Astrocyte of the cerebellum (primary cell): ENCODE data around the gene FOXJ2.
"Not testable (repeated sequence)": the region's sequence is repeated elsewhere in the genome, so short reads cannot be mapped to it uniquely, and the experiment has no call there.

Source experiments
- DNase-seq: peaks from one replicate; pipeline ENCODE4 v3.0.0-alpha.2; 2011; ENCODE audit warnings: low read depth
- H3K4me3 ChIP-seq: 2 replicates; pipeline ENCODE4 v1.5.1; 2011; ENCODE audit warnings: mild to moderate bottlenecking, low read depth, low read length, moderate library complexity
- in situ Hi-C: cut with HindIII; loops from 2 replicates; pipeline ENCODE4 v1.10.0; 2017; ENCODE audit warnings: low sequenced_read_pairs
- TF ChIP-seq, protein P1 (sequence below): IDR thresholded peaks from 2 replicates; pipeline ENCODE4 v1.5.1; 2012; ENCODE audit warnings: low read length, low read depth, moderate library complexity, mild to moderate bottlenecking; ENCODE audit errors: missing control alignments

Gene FOXJ2

GRCh38 chr12:7994731-7995205 is 37.7 kb upstream of the FOXJ2 start:
- in situ Hi-C loops = no loop called here
- H3K4me3 ChIP-seq = no peak overlapping the region
- DNase-seq = peak; percentile 85
- TF ChIP-seq, protein P1, sequence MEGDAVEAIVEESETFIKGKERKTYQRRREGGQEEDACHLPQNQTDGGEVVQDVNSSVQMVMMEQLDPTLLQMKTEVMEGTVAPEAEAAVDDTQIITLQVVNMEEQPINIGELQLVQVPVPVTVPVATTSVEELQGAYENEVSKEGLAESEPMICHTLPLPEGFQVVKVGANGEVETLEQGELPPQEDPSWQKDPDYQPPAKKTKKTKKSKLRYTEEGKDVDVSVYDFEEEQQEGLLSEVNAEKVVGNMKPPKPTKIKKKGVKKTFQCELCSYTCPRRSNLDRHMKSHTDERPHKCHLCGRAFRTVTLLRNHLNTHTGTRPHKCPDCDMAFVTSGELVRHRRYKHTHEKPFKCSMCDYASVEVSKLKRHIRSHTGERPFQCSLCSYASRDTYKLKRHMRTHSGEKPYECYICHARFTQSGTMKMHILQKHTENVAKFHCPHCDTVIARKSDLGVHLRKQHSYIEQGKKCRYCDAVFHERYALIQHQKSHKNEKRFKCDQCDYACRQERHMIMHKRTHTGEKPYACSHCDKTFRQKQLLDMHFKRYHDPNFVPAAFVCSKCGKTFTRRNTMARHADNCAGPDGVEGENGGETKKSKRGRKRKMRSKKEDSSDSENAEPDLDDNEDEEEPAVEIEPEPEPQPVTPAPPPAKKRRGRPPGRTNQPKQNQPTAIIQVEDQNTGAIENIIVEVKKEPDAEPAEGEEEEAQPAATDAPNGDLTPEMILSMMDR = no peak

DNA sequence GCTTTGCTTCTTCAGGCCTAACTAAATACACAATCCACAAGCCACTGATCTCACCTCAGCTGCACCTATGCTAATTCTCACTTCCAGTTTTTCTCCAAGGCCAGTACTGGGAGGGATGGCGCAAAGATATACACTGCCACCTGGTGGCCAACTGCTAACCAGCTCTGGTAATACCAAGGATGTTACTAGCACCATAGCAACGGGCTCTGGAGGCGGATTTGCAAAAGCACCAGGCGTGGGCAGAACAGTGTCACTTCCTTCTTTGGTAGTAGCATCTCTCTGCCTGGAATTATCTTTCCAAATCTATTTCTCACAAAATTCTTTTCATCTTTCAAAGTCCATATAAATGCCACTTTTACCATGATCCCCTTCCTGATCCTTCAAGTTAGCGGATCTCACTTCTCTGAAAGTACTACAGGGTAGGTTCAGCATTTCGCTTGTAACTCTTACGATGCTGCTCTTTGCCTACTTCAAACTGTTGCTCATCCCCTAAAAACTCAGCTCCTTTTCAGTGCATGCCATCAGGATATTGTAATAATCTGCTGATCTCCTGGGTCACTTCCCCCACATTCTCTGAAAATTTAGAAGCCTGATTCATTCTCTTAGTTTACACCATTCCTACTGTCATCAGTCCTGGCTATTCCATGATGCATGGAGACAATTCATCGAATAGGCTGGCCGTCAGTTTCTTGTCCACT is 37.1 kb upstream of the FOXJ2 start:
- DNase-seq = peak; percentile 63
- H3K4me3 ChIP-seq = no peak overlapping the region
- TF ChIP-seq, protein P1 = peak; percentile 74
- in situ Hi-C loops = no loop called here

DNA sequence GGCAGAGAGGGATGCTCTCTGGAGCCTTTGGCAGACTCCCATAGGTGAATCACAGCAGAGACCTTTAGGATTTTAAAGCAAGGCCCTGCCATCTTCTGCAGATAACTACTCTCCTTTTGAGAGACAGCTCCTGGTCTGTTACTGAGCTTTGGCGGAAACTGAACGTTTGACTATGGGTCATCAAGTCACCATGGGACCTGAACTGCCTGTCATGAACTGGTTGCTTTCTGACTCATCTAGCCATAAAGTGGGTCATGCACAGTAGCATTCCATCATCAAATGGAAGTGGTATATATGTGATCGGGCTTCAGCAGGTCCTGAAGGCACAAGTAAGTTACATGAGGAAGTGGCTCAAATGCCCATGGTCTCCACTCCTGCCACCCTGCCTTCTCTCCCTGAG is 31.7 kb upstream of the FOXJ2 start:
- in situ Hi-C loops, DNase-seq, H3K4me3 ChIP-seq: not testable (repeated sequence)

- DNase-seq, in situ Hi-C loops, H3K4me3 ChIP-seq: not testable (repeated sequence)
Measured at GRCh38 chr12:8001496-8001895, 31.0 kb upstream of the FOXJ2 start.

- H3K4me3 ChIP-seq, in situ Hi-C loops, DNase-seq: not testable (repeated sequence)
Measured at GRCh38 chr12:8004897-8005296, 27.6 kb upstream of the FOXJ2 start.

DNA sequence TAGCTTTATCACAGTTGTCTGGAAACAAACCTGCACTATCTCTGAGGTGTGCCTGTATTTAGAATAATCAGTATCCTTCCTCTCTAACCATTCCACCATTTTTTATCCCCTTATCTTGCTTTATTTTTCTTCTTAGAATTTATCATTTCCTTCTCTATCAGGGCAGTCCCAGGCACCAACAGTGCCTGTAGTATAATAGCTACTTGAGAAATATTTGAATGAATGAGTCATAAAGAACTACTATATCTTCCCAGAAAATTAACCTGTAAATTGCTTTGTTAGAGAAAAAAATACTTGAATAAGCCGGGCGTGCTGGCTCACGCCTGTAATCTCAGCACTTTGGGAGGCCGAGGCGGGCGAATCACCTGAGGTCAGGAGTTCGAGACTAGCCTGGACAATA is 21.2 kb upstream of the FOXJ2 start:
- no peak overlapping the region for H3K4me3 ChIP-seq
- in situ Hi-C loops = no loop called here
- TF ChIP-seq, protein P1 = no peak
- DNase-seq = no peak

GRCh38 chr12:8012651-8013309 is 19.7 kb upstream of the FOXJ2 start:
- H3K4me3 ChIP-seq = no peak overlapping the region
- TF ChIP-seq, protein P1 = no peak
- no peak for DNase-seq

DNA sequence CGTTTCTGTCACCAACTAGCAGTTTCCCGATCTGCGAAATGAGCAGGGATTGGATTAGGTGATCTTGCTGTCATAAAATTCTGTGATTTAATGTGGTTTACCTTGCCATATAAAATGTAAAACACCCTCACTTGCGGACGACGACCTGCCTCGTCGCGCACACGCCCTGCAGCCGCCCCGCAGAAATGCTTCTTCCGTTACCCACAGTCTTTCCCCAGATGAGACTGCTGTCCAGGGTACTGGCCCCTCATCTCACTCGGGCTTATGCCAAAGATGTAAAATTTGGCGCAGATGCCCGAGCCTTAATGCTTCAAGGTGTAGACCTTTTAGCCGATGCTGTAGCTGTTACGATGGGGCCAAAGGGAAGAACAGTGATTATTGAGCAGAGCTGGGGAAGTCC is 17.7 kb upstream of the FOXJ2 start:
- TF ChIP-seq, protein P1 = no peak
- in situ Hi-C loops = no loop called here
- DNase-seq = no peak
- H3K4me3 ChIP-seq = no peak overlapping the region

More at GRCh38 chr12:8012651-8013309, 19.7 kb upstream of the FOXJ2 start:
- in situ Hi-C loops = no loop called here

DNA sequence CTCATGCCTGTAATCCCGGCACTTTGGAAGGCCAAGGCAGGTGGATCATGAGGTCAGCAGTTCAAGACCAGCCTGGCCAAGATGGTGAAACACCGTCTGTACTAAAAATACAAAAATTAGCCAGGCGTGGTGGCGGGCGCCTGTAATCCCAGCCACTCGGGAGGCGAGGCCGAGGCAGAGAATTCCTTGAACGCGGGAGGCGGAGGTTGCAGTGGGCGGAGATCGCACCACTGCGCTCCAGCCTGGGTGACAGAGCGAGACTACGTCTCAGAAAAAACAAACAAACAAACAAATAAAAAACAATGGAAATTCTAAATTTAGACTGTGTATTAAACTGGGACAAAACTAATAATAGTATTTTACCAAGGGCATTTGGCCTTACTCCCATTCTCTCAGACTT is 14.3 kb upstream of the FOXJ2 start:
- DNase-seq, H3K4me3 ChIP-seq, in situ Hi-C loops: not testable (repeated sequence)
